ENCODE data around the gene RNU7-1. TPM values are rescaled to one million over a fixed set of nuclear protein-coding genes. Genes with fewer than 3 reads are reported as not detected.
A peak's percentile ranks its signal among the peaks of the same experiment; 100 is the strongest.

Gene RNU7-1
- total and polyA plus RNA-seq, 9 of the 15 experiments (the other 6 are each of a cell fraction or from before 2014, with no cell fraction given): not detected

DNA sequence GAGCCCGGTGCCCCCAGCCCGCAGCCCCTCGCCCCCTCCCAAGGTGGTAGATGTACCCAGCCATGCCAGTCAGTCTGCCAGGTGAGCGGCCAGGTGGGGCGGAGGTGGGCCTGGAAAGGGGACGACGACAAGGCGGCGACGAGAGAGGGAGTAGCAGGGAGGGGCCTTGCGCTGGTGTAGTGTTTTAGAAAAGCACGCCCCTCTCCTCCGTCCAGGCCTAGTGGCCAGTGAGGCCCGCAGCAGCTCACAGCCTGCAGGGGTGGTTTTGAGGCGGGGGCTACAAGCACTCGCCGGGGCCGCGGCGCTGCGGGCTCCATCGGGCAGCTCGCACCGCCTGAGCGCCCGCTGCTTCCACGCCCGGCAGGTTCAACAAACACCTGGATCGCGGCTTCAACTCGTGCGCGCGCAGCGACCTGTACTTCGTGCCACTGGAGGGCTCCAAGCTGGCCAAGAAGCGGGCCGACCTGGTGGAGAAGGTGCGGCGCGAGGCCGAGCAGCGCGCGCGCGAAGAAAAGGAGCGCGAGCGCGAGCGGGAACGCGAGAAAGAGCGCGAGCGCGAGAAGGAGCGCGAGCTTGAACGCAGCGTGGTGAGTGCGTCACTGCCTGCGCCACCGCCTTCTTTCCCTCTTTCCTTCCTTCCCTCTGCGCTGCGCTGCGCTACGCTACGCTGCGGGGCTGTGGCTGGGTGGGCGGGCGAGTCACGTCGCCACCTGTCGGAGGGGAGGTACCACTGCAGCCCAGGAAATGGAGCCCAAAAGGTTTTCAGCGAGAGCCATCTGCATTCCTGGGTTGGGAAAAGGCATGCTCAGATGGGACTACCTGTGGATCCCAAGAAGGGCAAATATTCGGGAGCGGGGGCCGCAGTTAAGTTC lies 5.9 kb upstream of the RNU7-1 start (continued):
- TF ChIP-seq, protein P1, sequence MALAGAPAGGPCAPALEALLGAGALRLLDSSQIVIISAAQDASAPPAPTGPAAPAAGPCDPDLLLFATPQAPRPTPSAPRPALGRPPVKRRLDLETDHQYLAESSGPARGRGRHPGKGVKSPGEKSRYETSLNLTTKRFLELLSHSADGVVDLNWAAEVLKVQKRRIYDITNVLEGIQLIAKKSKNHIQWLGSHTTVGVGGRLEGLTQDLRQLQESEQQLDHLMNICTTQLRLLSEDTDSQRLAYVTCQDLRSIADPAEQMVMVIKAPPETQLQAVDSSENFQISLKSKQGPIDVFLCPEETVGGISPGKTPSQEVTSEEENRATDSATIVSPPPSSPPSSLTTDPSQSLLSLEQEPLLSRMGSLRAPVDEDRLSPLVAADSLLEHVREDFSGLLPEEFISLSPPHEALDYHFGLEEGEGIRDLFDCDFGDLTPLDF (CRISPR knock-in tag; IDR thresholded peaks at IDR 0.05): peak; percentile 92
- TF ChIP-seq CBFA2T2 (conservative IDR thresholded peaks at IDR 0.05) (no peak), DNMT1 (IDR thresholded peaks at IDR 0.05) (peak; percentile 90; the same call in 1 of the 2 replicates), BCL6 (CRISPR knock-in tag; IDR thresholded peaks at IDR 0.05) (no peak), ZNF354B (CRISPR knock-in tag; IDR thresholded peaks at IDR 0.05) (no peak), CXXC5 (CRISPR knock-in tag; IDR thresholded peaks at IDR 0.05) (peak; percentile 97), ZNF12 (CRISPR knock-in tag; IDR thresholded peaks at IDR 0.05) (no peak), ZNF316 (IDR thresholded peaks at IDR 0.05) (no peak), CBX5 (IDR thresholded peaks at IDR 0.05; ENCODE audit: borderline replicate concordance, low read depth) (no peak; the same call in 1 of the 2 replicates), ZC3H4 (CRISPR knock-in tag; IDR thresholded peaks at IDR 0.05; ENCODE audit: borderline replicate concordance) (0 out of 2 replicates have a peak, but pooled peaks have one; percentile 48)
- TF ChIP-seq, protein P2, sequence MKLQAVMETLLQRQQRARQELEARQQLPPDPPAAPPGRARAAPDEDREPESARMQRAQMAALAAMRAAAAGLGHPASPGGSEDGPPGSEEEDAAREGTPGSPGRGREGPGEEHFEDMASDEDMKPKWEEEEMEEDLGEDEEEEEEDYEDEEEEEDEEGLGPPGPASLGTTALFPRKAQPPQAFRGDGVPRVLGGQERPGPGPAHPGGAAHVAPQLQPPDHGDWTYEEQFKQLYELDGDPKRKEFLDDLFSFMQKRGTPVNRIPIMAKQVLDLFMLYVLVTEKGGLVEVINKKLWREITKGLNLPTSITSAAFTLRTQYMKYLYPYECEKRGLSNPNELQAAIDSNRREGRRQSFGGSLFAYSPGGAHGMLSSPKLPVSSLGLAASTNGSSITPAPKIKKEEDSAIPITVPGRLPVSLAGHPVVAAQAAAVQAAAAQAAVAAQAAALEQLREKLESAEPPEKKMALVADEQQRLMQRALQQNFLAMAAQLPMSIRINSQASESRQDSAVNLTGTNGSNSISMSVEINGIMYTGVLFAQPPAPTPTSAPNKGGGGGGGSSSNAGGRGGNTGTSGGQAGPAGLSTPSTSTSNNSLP (IDR thresholded peaks at IDR 0.05; ENCODE audit: borderline replicate concordance, low read depth, low read length): no peak
- TF ChIP-seq, protein P3, sequence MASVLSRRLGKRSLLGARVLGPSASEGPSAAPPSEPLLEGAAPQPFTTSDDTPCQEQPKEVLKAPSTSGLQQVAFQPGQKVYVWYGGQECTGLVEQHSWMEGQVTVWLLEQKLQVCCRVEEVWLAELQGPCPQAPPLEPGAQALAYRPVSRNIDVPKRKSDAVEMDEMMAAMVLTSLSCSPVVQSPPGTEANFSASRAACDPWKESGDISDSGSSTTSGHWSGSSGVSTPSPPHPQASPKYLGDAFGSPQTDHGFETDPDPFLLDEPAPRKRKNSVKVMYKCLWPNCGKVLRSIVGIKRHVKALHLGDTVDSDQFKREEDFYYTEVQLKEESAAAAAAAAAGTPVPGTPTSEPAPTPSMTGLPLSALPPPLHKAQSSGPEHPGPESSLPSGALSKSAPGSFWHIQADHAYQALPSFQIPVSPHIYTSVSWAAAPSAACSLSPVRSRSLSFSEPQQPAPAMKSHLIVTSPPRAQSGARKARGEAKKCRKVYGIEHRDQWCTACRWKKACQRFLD (CRISPR knock-in tag; IDR thresholded peaks at IDR 0.05): no peak
- TF ChIP-seq, protein P4, sequence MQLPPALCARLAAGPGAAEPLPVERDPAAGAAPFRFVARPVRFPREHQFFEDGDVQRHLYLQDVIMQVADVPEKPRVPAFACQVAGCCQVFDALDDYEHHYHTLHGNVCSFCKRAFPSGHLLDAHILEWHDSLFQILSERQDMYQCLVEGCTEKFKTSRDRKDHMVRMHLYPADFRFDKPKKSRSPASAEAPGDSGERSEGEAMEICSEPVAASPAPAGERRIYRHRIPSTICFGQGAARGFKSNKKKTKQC (CRISPR knock-in tag; IDR thresholded peaks at IDR 0.05): peak; percentile 88; the same call in 1 of the 2 replicates
- TF ChIP-seq, protein P5, sequence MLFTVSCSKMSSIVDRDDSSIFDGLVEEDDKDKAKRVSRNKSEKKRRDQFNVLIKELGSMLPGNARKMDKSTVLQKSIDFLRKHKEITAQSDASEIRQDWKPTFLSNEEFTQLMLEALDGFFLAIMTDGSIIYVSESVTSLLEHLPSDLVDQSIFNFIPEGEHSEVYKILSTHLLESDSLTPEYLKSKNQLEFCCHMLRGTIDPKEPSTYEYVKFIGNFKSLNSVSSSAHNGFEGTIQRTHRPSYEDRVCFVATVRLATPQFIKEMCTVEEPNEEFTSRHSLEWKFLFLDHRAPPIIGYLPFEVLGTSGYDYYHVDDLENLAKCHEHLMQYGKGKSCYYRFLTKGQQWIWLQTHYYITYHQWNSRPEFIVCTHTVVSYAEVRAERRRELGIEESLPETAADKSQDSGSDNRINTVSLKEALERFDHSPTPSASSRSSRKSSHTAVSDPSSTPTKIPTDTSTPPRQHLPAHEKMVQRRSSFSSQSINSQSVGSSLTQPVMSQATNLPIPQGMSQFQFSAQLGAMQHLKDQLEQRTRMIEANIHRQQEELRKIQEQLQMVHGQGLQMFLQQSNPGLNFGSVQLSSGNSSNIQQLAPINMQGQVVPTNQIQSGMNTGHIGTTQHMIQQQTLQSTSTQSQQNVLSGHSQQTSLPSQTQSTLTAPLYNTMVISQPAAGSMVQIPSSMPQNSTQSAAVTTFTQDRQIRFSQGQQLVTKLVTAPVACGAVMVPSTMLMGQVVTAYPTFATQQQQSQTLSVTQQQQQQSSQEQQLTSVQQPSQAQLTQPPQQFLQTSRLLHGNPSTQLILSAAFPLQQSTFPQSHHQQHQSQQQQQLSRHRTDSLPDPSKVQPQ (CRISPR knock-in tag; IDR thresholded peaks at IDR 0.05; ENCODE audit: borderline replicate concordance): no peak
- TF ChIP-seq, protein P6, sequence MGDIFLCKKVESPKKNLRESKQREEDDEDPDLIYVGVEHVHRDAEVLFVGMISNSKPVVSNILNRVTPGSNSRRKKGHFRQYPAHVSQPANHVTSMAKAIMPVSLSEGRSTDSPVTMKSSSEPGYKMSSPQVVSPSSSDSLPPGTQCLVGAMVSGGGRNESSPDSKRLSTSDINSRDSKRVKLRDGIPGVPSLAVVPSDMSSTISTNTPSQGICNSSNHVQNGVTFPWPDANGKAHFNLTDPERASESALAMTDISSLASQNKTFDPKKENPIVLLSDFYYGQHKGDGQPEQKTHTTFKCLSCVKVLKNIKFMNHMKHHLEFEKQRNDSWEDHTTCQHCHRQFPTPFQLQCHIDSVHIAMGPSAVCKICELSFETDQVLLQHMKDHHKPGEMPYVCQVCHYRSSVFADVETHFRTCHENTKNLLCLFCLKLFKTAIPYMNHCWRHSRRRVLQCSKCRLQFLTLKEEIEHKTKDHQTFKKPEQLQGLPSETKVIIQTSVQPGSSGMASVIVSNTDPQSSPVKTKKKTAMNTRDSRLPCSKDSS (IDR thresholded peaks at IDR 0.05; ENCODE audit: low read depth, partially characterized antibody): no peak

All from K562 (cell line).